Stimulated activated CD8-positive, alpha-beta memory T cell treated with anti-CD3 and anti-CD28 coated beads, Interleukin-4, amount 100 ng/mL, for 4 hours (primary cell): ENCODE measurements around the gene NEURL4.

Experiments
- DNase-seq, 2 donors: peaks; one replicate each; pipeline ENCODE4 v3.0.0-alpha.2; 2020; ENCODE audit warnings: low read depth in 2 of 2, low spot score in 1 of 2

The NEURL4 gene

GRCh38 chr17:7323731-7324437, 5.3 kb downstream of the NEURL4 start:
- DNase-seq, result peak in 1 of 2 donors; percentile 52

- no peak for DNase-seq
Measured at GRCh38 chr17:7322520-7323194, 6.5 kb downstream of the NEURL4 start.

- no peak for DNase-seq
Measured at GRCh38 chr17:7321466-7321865, 7.7 kb downstream of the NEURL4 start.

GRCh38 chr17:7318121-7318860, 10.8 kb downstream of the NEURL4 start:
- DNase-seq, result no peak

GRCh38 chr17:7317161-7317803, 11.9 kb downstream of the NEURL4 start:
- no peak for DNase-seq

- no peak for DNase-seq
Measured at GRCh38 chr17:7315570-7316235, 13.4 kb downstream of the NEURL4 start.

GRCh38 chr17:7314719-7315569, 14.2 kb downstream of the NEURL4 start, which contains the start of gene GPS2:
Gene GPS2 (minus strand): TSS chr17:7315360. CDS start chr17:7315052, 308 bp downstream.
- peak; percentile 81 to 88 for DNase-seq

GRCh38 chr17:7313890-7314718, 15.0 kb downstream of the NEURL4 start:
- no peak for DNase-seq

- no peak for DNase-seq
Measured at GRCh38 chr17:7313088-7313889, 15.8 kb downstream of the NEURL4 start.

- no peak for DNase-seq
Measured at GRCh38 chr17:7312432-7313087, 16.6 kb downstream of the NEURL4 start.

GRCh38 chr17:7311110-7311705, 17.9 kb downstream of the NEURL4 start:
- DNase-seq, result no peak

- DNase-seq, result no peak
Measured at GRCh38 chr17:7309628-7310027, 19.5 kb downstream of the NEURL4 start.

- DNase-seq, result peak; percentile 72 to 85
Measured at GRCh38 chr17:7308625-7309433, 20.3 kb downstream of the NEURL4 start.

- peak in 1 of 2 donors; percentile 22 for DNase-seq
Measured at GRCh38 chr17:7307686-7308624, 21.2 kb downstream of the NEURL4 start.

- peak; percentile 100 for DNase-seq
Measured at GRCh38 chr17:7306911-7307685, 22.0 kb downstream of the NEURL4 start, which contains the start of gene EIF5A. Gene EIF5A (plus strand): TSS chr17:7307628. CDS start chr17:7309636, 2,008 bp downstream.
